Sigmoid colon (tissue), 7 donors: ENCODE data around the gene NDUFAF3. TPM values are rescaled to one million over a fixed set of nuclear protein-coding genes. Genes with fewer than 3 reads are reported as not detected.

ENCODE experiments used
- DNase-seq: peaks from one replicate; pipeline ENCODE4 v3.0.0-alpha.2; 2019
- H3K27ac ChIP-seq, 4 donors: fragments of 200-600 bp; sonication (generic); one replicate each; pipeline ENCODE4 v1.5.1; 2016 to 2019; ENCODE audit warnings: mild to moderate bottlenecking in 1 of 4
- H3K27me3 ChIP-seq, 3 donors: fragments of 200-600 bp; sonication (generic); one replicate each; pipeline ENCODE4 v1.5.1; 2019; ENCODE audit warnings: mild to moderate bottlenecking in 1 of 3
- H3K36me3 ChIP-seq, 4 donors: fragments of 200-600 bp; sonication (generic); one replicate each; pipeline ENCODE4 v1.5.1; 2016 to 2019
- H3K4me1 ChIP-seq, 4 donors: fragments of 200-600 bp; sonication (generic); one replicate each; pipeline ENCODE4 v1.5.1; 2017 to 2019
- H3K4me3 ChIP-seq, 4 donors: fragments of 200-600 bp; sonication (generic); one replicate each; pipeline ENCODE4 v1.5.1; 2017 to 2019; ENCODE audit warnings: mild to moderate bottlenecking in 2 of 4, moderate library complexity in 1 of 4
- H3K9me3 ChIP-seq, 4 donors: fragments of 200-600 bp in 3 of 4; sonication (generic) in 3 of 4; one replicate each; pipeline versions ENCODE4 v1.5.1 to v1.6.1; 2013 to 2019
- EP300 ChIP-seq, 4 donors: sonication (generic); formaldehyde crosslinking; IDR thresholded peaks; one replicate each; pipeline ENCODE4 v1.6.1; 2017; ENCODE audit warnings: antibody characterized with exemption in 4 of 4
- POLR2A ChIP-seq, 2 donors: fragments of 450-650 bp; IDR thresholded peaks; one replicate each; pipeline ENCODE4 v1.6.1; 2016; ENCODE audit warnings: antibody characterized with exemption in 2 of 2, mild to moderate bottlenecking in 2 of 2, moderate library complexity in 2 of 2
- POLR2AphosphoS5 ChIP-seq, 4 donors: sonication (generic); formaldehyde crosslinking; IDR thresholded peaks; one replicate each; pipeline ENCODE4 v1.6.1; 2017; ENCODE audit warnings: antibody characterized with exemption in 4 of 4
- WGBS, 2 donors: extraction: QIAGEN DNeasy Blood & Tissue Kit; methylation state at CpG; one replicate each; pipeline ENCODE4 v1.1.7; 2013; 5-methylcytosine and 5-hydroxymethylcytosine counted together
- intact Hi-C: fragments of 100-400 bp; cut with DNase I; formaldehyde crosslinking; loops from one replicate; pipeline ENCODE4 v1.15.1; 2023
- polyA plus RNA-seq, 3 donors: library from polyadenylated mRNA; stranded (reverse); fragments of 200-250 nt; gene quantifications; one replicate each; pipeline ENCODE4 v1.2.3, GENCODE V29; 2013
- total RNA-seq, 4 donors: library from RNA; depleted of rRNA; stranded (reverse); fragments of >200 nt; gene quantifications; one replicate each; pipeline ENCODE4 v1.1.0, GENCODE V29; 2016
- TF ChIP-seq, protein P1 (sequence below), 4 experiments: fragments of 450-650 bp in 3 of 4; fragments of 200-600 bp in 1 of 4; IDR thresholded peaks; one replicate each; pipeline ENCODE4 v1.5.1; 2016 to 2019; ENCODE audit warnings: antibody characterized with exemption in 4 of 4, mild to moderate bottlenecking in 3 of 4, moderate library complexity in 2 of 4
- donor health status: healthy with polysubstance abuse.
- donor health status: Bipolar disorder and iron deficiency.
- donor health status: healthy.

The NDUFAF3 gene
- total and polyA plus RNA-seq, 7 donors = 62.8 to 116 (median 83.1) TPM

GRCh38 chr3:48991851-48992545, 29.9 kb upstream of the NDUFAF3 start:
- no peak for DNase-seq
- 62 to 77% methylated on average over 5 of the region's 5 CpGs for WGBS, 2 donors
- Histone ChIP-seq H3K36me3 (peaks cover 0 to 11% (median 7%) of the 10 kb centered on the region in 4 donors), H3K4me1 (peaks cover 0 to 33% (median 26%) of the 10 kb centered on the region in 4 donors), H3K27ac (peak overlapping the region in 3 of 4 donors; percentile 93 to 97 (median 95)), H3K9me3 (no peaks in the 10 kb centered on the region), H3K27me3 (no peaks in the 10 kb centered on the region), H3K4me3 (peak overlapping the region in 2 of 4 donors; percentile 91 to 95)
- intact Hi-C loops = loop anchor here (2.0 kb wide), 1 partner anchor 15 kb away; the partner anchor contains the start of gene WDR6
- TF ChIP-seq, protein P1, sequence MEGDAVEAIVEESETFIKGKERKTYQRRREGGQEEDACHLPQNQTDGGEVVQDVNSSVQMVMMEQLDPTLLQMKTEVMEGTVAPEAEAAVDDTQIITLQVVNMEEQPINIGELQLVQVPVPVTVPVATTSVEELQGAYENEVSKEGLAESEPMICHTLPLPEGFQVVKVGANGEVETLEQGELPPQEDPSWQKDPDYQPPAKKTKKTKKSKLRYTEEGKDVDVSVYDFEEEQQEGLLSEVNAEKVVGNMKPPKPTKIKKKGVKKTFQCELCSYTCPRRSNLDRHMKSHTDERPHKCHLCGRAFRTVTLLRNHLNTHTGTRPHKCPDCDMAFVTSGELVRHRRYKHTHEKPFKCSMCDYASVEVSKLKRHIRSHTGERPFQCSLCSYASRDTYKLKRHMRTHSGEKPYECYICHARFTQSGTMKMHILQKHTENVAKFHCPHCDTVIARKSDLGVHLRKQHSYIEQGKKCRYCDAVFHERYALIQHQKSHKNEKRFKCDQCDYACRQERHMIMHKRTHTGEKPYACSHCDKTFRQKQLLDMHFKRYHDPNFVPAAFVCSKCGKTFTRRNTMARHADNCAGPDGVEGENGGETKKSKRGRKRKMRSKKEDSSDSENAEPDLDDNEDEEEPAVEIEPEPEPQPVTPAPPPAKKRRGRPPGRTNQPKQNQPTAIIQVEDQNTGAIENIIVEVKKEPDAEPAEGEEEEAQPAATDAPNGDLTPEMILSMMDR (IDR thresholded peaks at IDR 0.05) = no peak

GRCh38 chr3:48993834-48994233, 28.1 kb upstream of the NDUFAF3 start:
- H3K4me1 ChIP-seq = peaks cover 0 to 28% (median 25%) of the 10 kb centered on the region in 4 donors
- DNase-seq = no peak
- no peak overlapping the region for H3K4me3 ChIP-seq
- peaks cover 0 to 19% (median 5%) of the 10 kb centered on the region in 4 donors for H3K36me3 ChIP-seq
- H3K27me3 ChIP-seq = no peaks in the 10 kb centered on the region
- H3K9me3 ChIP-seq = no peaks in the 10 kb centered on the region
- TF ChIP-seq POLR2A (IDR thresholded peaks at IDR 0.05) (no peak), POLR2AphosphoS5 (IDR thresholded peaks at IDR 0.05) (no peak), EP300 (IDR thresholded peaks at IDR 0.05) (no peak)
- TF ChIP-seq, protein P1 (IDR thresholded peaks at IDR 0.05) = no peak
- no peak overlapping the region for H3K27ac ChIP-seq
- intact Hi-C loops = no loop called here

DNA sequence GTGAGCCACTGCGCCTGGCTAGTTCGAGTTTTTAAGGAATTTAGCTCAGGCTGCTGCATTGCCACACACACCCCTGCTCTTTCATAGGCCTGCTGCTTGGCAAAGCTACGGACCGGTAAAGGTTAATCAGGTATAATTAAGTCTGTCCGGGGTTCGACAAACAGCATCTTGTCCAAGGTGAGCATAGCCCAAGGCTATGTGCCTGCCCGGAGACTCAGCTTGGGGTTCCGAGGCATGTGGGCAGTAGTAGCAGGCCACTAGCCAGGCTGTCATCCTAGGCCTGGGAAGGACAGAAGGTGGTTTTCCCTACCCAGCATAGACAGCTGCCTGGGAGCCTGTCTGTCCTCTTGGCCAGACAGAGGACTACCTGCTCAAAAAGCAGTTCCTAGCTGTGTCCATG, 25.3 kb upstream of the NDUFAF3 start:
- Histone ChIP-seq H3K36me3 (peaks cover 0 to 19% (median 5%) of the 10 kb centered on the region in 4 donors), H3K9me3 (no peaks in the 10 kb centered on the region), H3K27me3 (no peaks in the 10 kb centered on the region), H3K4me3 (no peak overlapping the region), H3K4me1 (peaks cover 0 to 7% (median 6%) of the 10 kb centered on the region in 4 donors), H3K27ac (no peak overlapping the region)
- 94 to 95% methylated on average over 8 of the region's 8 CpGs for WGBS, 2 donors
- DNase-seq = no peak
- intact Hi-C loops = no loop called here
- no peak for TF ChIP-seq POLR2AphosphoS5 (IDR thresholded peaks at IDR 0.05)
- TF ChIP-seq, protein P1 (IDR thresholded peaks at IDR 0.05) = no peak
- TF ChIP-seq EP300 (IDR thresholded peaks at IDR 0.05) = no peak
- TF ChIP-seq POLR2A (IDR thresholded peaks at IDR 0.05) = no peak

- intact Hi-C loops = no loop called here
- WGBS, 2 donors = 91% methylated on average over 8 of the region's 8 CpGs
- H3K27me3 ChIP-seq = no peaks in the 10 kb centered on the region
- H3K9me3 ChIP-seq = no peaks in the 10 kb centered on the region
- DNase-seq = no peak
- no peak for TF ChIP-seq POLR2A (IDR thresholded peaks at IDR 0.05)
- TF ChIP-seq, protein P1 (IDR thresholded peaks at IDR 0.05) = no peak
- no peak for TF ChIP-seq POLR2AphosphoS5 (IDR thresholded peaks at IDR 0.05)
- TF ChIP-seq EP300 (IDR thresholded peaks at IDR 0.05) = no peak
- no peak overlapping the region for H3K27ac ChIP-seq
- no peak overlapping the region for H3K4me3 ChIP-seq
- H3K4me1 ChIP-seq = peaks cover 0 to 2% (median 1%) of the 10 kb centered on the region in 4 donors
- peaks cover 0 to 19% (median 5%) of the 10 kb centered on the region in 4 donors for H3K36me3 ChIP-seq
Measured at GRCh38 chr3:48997102-48997635, 24.8 kb upstream of the NDUFAF3 start.
